Erythroblast (primary cell): ENCODE results near the gene APBB2.

ENCODE experiments used
- GATA1 ChIP-seq: IDR thresholded peaks from 2 replicates; pipeline ENCODE4 v1.6.1; 2011; ENCODE audit warnings: low read depth, mild to moderate bottlenecking, control low read depth, low read length, moderate library complexity
- POLR2A ChIP-seq: IDR thresholded peaks from 2 replicates; pipeline ENCODE4 v1.6.1; 2011; ENCODE audit warnings: mild to moderate bottlenecking, low read length

DNA sequence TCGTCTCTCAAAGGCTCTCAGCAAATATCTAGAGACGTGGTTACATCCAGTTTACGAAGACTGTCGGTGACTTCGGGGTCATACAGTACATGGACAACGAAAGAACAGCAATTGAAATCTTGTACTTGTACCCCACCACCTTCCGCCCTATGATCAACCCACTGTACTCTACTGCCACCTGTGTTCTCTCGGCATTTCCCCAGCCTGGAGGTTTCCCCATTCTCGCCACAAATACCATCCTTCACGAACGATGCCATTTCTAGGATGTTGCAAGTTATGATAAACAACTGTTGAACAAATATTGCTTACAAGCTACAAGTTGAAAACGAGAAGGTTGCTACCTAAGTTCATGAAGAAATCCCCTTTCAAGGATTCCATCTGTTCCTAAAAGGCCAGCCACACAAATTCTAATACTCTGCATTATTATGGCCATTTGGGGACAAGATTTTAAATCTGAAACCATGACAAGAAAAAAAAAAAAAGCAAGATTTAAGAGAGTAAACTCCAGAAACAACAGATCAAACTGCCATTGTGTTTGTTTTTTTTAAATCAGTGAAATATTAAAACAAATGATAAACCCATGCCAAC is 1.6 kb downstream of the APBB2 start:
- no peak for TF ChIP-seq POLR2A
- no peak for TF ChIP-seq GATA1
